PC-9 (cell line): Measurements from ENCODE around the gene TLE3.

ENCODE experiments used
- EZH2 ChIP-seq: fragments of 200-600 bp; sonication (generic); IDR thresholded peaks from 2 replicates; pipeline ENCODE4 v1.8.0; 2017; ENCODE audit warnings: antibody characterized with exemption, low read depth
- TF ChIP-seq, protein P1 (sequence below): fragments of 200-600 bp; sonication (generic); conservative IDR thresholded peaks from 2 replicates; pipeline ENCODE4 v1.6.1; 2017; ENCODE audit warnings: mixed run types, antibody characterized with exemption, mild to moderate bottlenecking, moderate library complexity

DNA sequence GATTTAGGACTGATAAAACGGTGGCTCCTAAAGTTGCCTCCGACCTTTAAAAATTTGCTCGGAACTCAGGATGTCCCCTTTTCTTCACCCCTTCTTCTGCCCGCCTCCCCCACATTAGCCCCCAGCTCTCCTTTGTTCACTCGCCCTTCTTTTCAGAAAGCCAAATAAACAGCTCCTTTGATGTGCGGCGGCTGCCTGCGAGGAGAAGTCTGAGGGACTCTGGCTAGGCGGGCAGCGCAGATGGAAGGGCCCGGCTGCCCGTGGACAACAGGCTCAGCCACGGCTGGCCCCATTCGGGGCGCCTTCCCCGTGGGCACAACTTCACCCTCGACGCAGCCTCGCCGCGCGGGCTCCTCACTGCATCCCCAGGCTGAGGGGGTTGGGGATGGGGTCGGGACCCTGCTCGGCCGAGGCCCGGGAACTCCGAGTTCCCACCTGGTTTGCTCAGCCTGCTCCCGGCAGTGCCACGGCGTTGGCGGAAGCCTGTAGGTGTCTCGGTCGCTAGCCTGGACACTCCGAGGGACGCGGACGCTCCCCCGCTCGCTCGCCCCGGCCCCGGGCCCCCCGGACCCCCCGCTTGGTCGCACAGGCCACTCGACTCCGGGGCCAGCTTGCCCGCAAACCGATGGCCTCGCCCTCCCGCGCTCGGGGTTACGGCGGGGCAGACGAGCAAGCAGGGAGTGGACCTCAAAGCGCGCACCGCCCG is 897 bp upstream of the TLE3 start:
- TF ChIP-seq, protein P1, sequence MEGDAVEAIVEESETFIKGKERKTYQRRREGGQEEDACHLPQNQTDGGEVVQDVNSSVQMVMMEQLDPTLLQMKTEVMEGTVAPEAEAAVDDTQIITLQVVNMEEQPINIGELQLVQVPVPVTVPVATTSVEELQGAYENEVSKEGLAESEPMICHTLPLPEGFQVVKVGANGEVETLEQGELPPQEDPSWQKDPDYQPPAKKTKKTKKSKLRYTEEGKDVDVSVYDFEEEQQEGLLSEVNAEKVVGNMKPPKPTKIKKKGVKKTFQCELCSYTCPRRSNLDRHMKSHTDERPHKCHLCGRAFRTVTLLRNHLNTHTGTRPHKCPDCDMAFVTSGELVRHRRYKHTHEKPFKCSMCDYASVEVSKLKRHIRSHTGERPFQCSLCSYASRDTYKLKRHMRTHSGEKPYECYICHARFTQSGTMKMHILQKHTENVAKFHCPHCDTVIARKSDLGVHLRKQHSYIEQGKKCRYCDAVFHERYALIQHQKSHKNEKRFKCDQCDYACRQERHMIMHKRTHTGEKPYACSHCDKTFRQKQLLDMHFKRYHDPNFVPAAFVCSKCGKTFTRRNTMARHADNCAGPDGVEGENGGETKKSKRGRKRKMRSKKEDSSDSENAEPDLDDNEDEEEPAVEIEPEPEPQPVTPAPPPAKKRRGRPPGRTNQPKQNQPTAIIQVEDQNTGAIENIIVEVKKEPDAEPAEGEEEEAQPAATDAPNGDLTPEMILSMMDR, result no peak
- TF ChIP-seq EZH2, result no peak
